HG02763 (cell line): ENCODE results near the gene PARD3.
"Not testable (repeated sequence)": the region's sequence is repeated elsewhere in the genome, so short reads cannot be mapped to it uniquely, and the experiment has no call there.

Source experiments
- ATAC-seq: cut with Tn5 transposase; IDR thresholded peaks from one replicate; pipeline ENCODE4 v1.9.1; 2021; ENCODE audit warnings: mild to moderate bottlenecking, moderate library complexity; ENCODE audit not compliant: unreplicated experiment

Gene PARD3

DNA sequence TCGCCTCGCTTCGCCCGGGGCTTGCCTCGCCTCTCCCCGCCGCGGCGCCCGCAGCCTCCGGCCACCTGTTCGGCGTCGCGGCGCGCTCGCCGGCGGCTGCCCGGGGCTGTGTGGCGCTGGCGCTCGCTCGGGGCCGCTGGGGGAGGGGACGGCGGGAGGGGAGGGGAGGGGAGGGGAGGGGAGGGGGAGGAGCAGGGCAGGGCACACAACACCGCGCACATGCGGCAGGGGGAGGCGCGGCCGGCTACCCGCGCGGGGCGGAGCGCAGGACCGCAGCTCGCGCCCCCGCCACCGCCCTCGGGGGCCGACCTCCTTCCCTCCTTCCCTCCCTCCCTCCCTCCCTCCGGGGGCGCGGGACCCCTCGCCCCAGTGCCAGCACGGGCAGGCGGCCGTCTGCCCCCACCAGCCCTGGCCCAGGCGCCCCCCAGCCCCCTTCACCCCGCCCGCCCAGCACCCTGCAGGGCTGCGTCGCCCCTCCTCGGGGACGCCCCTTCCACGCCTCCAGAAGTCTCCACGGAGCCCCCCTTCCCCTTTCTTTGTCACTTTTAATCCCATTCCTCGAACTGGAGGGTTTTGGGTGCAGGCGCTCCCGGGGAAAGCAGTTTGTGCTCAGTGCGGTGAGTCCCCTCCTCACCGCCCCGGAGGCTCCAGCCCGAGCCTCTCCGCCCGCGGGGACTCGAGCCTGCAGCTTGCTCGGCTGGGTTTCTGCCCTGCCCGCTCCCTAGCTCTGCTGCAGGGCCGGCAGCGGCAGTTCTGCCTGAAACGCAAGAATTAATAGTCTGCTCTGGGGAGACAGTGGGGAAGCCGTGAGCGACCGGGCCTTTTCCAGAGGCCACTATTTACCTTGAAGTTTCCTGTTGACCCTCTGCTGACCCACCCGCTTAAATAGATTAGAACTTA is at the start of gene PARD3:
Gene PARD3, minus strand, starts transcription at position 112 of the 900 bp plus-strand sequence. CDS start 301 bp downstream, outside the sequence.
- ATAC-seq = peak; percentile 48

DNA sequence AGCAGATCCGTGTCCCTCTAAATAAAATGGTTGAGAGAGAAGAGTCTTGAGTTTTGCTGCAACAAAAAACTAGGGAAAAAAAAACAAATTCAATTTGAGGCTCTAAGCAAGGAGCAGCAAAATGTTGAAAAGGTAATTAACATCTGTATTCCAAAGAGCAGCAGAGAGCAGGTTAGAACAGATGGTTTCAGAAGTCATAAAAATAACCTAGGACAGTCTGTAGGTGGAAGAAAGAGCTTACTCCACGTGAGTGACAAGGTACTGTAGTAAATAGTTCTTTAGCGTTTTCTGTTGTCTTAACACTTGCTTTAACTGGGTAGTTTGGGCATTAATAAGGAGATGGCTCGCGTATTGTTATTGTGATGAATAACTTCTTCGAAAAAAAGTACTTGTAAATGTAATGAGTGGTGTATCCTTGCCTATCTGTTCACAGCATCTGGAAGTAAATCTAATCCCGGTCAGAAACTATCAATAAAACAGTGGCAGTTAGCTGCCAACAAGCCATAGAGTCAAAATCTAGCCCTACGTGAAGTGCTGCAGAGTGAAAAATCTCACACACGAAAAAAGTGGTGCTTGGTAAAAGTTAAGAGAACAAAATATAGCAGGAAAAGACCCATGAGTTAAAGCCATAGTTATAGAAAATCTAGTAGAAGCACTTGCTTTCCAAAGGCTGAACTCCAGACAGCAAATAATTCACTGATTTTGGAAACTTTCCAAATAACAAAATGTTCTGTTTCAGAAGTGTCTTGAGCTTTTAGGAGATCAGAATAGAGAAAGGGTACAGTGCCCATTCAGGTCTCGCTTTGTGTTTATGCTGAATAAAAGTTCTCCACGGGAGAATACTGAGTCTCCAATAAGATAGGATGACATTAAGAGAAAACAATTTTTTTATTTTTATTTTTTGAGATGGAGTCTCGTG is 49.3 kb upstream of the PARD3 start:
- no peak for ATAC-seq

DNA sequence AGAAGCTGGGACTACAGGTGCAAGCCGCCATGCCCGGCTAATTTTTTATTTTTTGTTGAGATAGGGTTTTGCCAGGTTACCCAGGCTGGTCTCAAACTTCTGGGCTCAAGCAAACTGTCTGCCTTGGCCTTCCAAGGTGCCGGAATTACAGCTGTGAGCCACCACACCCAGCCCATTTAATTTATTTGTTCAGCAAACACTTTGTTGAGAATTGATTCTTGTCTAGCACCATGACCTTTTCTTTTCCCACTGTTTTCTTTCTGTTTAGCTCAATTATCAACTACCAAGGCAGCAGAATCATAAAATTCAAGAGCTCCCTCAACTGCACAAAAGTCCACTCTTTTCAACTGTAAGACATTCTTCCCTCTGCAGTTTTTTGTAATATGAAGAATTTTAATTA is 47.8 kb upstream of the PARD3 start:
- no peak for ATAC-seq

DNA sequence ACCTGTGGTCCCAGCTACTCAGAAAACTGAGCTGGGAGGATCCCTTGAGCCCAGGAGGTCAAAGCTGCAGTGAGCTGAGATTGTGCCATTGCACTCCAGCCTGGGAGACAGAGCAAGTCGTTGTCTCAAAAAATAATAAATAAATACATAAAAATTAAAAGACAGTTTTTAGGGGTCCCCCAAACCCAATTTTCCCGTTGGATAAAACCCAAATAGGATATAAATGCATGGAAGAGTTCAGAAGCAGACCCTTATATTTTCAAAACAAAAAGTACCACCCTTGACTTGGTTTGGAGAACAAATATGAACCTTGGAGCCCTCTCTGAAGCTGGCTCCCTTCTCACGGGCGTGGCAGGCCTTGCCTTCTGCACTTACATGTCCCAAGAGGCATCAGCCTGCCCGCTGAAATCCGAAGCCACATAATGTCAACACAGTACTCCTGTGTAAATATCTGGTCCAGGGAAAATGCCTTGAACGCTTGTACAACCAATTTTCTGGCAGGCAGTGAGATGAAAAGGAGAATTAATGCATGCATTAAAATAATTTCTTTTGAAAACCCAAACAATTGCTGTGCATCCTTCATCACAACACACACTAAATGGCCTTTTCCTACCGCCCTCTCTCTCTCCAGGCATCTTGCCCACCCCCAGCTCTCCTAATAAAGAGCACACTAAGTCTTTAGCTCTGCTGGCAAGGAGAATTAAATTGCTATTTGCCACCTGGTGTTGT is 46.4 kb upstream of the PARD3 start:
- no peak for ATAC-seq

DNA sequence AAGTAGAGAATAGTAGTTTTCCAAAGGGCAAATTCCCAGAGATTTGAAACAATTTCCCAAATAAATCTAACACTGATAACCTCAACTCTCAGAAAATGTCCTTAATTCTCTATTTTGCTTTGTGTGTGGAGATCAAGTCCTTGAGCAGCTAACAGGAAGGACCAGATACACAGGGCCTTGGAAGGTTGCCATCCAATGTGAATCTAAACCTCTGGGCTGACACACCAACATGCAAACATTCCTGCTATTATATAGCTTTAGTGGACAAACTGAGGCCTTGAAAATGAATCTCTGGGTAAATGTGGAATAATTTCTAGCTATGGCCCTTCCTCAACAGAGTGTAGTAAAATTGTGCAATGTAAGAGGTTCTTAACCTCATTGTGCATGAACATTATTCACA is 44.1 kb upstream of the PARD3 start:
- no peak for ATAC-seq

DNA sequence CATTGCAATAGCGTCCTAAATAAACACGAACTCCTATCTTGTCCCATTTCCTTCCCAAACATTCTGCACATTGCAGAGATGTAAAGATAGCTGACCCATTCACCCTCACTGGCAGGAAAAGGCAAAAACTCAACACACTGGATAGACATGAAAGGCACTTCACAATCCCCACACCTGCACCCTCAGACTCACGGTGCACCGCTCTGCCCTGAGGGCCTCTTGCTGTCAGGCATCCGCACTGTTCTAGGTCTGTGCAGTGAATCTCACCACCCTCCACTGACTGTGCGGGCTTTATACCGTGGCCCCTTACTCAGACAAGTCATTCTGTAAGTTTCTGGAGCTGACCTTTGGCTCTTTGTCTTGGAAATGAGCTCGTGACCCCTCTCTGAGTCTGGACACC is 42.9 kb upstream of the PARD3 start:
- ATAC-seq = no peak

DNA sequence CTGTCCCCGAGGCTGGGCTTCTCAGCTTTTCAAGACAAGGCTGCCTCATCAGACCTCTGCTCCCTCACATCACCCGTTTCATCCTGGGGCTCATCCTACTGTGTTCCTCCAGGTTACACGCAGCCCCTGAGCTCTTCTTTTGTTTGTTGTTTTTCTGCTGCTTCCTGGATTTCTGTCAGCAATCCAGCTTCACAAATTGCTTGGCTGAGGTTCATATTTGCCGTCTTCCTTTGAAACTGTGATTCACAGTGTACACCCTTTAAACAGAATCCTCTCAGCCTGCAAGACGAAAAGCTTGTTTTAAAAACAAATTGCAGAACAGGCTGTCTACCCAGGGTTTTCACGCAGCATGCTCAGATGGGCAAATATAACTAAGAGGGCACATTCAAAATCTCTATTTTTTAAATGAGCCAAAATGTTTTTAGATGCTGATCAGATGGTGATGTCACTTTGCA is 39.1 kb upstream of the PARD3 start:
- ATAC-seq = no peak

DNA sequence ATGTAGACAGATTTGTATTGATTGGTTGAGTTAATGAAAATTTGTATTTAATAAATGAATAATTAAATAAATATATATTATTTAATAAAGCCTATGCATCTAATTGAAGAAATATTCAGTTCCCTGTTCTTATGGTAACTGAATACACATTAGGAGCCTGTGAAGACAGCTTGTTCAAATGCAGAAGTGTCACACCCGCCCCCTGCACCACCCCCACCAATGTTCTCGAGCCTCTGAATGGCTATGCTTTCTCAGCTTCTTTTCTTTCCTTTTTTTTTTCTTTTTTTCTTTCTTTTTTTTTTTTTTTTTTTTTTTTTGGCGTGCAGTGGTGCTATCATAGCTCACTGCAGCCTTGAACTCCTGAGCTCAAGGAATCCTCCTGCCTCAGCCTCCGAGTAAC is 38.3 kb upstream of the PARD3 start:
- no peak for ATAC-seq

DNA sequence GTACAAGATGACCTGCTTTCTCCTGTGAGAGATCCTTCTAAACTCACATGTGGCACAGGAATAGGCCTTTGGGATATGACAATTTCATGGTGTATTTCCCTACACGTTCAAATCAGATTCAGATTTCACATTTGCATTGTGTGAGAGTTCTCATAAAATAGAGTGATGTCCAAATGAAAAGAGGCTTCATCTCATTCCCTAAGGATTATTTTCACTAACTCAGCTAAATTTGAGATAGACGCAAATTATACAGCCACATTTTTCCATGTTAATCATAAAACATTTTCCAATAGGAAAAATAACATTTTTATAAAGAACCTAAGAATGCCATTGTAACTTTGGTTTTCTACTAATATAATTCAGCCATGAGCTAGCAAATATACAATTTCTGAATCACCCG is 35.5 kb upstream of the PARD3 start:
- no peak for ATAC-seq

DNA sequence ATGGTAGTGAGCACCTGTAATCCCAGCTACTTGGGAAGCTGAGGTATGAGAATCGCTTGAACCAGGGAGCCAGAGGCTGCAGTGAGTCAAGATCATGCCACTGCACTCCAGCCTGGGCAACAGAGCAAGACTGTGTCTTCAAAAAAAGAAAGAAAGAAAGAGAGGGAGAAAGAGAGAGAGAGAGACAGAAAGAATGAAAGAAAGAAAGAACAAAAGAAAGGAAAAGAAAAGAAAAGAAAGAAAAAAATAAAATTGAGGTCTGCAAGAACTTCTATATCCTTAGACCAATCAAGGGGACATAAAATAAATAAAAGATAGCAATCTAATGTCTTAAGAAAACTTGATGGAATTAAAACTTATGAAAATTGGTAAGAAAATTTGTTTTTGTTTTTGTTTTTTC is 34.9 kb upstream of the PARD3 start:
- no peak for ATAC-seq

DNA sequence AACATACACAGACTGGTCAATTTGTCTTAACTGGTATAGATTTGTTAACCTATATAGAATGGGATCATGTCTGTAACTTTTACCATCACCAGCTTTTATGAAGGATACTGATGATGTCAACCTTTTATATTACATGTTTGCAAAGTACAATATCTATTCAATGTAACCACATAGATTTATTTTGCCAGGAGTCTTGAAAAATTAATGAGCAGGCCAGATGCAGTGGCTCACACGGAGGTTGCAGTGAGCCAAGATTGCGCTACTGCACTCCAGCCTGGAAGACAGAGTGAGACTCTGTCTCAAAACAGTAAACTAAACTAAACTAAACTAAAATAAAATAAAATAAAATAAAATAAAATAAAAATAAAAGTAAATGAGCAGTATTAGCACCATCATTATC is 30.0 kb upstream of the PARD3 start:
- ATAC-seq = no peak

DNA sequence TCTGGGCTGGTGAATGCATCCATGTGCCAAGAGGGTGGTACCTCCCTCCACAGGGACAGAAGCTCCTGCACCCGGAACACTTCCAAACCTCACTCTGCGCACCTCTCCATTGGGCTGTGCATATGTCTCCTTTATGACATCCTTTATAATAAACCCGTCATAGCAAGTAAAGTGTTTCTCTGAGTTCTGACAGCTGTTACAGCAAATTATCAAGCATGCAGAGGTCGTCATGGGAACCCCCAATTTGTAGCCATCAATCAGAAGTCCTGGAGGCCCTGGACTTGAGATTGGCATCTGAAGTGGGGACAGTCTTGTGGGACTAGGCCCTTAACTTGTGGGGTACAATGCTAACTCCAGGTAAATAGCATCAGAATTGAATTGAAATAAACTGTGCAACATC is 29.4 kb upstream of the PARD3 start:
- no peak for ATAC-seq

DNA sequence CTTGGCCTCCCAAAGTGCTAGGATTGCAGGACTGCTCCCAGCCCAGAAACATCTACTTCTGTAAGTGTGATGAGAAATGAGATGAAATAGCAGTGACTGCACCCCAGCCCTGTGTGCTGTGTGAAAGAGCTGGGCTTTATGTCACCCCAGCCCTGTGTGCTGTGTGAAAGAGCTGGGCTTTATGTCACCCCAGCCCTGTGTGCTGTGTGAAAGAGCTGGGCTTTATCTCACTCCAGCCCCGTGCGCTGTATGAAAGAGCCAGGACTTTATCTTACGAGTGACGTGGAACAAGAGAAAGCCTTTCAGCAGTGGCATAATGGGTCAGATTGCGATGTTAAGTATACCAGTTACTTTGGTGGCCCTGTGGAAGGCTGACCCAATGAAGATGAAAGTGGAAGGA is 28.4 kb upstream of the PARD3 start:
- ATAC-seq = not testable (repeated sequence)

DNA sequence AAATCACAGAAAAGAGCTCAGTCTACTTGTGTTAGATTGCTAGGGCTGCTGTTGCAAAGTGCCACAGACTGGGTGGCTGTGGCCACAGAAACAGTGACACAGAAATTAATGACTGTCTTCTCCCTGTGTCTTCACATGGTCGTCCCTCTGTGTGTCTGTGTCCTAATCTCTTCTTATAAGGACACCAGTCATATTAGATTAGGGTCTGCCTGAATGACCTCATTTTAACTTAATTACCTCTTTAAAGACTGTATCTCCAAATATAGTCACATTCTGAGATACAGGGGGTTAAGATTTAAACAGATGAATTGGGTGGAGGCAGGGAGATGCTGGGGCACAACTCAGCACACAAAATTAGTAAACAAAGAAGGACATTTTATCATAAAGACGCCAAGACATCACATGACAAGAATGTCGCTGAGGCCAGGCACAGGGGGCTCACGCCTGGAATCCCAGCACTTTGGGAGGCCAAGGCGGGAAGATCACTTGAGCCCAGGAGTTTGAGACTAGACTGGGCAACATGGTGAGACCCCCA is 23.3 kb upstream of the PARD3 start:
- no peak for ATAC-seq

DNA sequence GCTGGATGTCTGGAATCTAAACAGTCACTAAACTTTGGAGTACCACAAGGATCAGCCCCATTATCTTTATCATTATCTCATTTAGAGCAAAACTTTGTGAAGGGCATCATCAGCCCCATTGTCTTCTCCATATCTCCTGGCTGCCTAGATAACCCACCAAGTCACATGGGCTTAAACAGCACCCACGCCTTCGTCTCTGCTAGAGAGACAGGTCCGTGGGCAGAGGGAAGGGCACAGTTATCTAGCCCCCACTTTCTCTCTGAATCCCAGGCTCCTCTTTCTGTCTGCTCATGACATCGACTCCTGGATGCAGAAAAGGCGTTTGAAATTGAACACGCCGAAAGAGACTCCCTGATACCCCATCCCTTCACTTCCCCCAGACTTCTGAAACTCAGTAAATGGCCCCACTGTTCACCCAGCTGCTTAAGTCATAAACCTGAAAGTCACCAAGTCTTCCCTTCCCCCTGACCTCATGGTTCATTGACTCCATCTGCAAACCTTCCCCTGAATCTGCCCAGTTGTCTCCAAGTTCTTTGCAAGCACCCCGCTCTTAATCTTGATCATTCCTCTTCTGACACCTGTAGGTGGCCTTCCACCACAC is 20.9 kb upstream of the PARD3 start:
- ATAC-seq = peak; percentile 68

DNA sequence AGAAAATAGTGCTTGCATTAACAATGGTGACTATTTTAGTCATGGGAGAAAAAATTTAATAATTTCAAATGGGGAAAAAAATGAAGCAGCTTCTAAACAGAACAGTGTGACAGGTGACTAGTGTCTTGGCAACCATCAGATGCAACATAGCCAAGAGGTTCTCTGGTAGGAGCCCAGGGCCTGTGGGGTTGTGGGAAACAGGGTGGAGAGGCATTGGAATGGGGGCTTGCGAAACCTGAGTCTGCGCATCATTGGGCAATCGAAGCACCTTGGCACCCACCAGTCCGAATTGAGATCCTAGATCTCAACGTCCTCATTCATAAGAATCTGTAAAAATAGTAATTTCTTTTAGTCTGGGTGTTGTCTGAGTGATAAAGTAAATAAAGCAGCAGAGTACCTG is 19.2 kb upstream of the PARD3 start:
- ATAC-seq = no peak

DNA sequence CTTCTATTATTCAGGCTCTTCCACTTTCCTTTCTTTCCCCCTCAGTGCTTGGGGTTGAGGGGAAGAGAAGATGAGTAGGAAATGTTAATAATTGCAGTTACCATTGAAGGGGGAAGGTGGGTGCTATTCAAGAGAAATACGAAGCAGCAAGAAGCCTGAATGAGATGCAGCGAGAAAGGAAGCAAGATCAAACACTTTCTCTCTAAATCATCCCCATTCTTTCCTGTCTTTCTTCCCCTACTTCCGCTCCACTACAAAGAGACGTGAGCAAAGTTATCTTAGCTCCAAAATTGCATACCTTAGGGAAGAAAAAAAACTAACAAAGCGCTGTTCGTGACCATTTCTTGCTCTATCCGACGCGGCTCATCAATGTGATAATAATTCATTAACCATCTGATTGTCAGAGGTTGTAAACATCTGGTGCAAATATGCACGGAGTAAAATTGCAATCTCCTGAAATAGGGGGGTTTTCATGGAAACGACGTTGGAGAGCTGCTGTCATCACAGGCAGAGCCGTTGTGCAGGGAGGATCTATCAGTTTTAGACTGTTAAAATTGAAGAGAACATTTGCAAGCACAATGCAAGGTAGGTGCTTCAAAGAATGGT is 15.2 kb upstream of the PARD3 start:
- ATAC-seq = no peak

DNA sequence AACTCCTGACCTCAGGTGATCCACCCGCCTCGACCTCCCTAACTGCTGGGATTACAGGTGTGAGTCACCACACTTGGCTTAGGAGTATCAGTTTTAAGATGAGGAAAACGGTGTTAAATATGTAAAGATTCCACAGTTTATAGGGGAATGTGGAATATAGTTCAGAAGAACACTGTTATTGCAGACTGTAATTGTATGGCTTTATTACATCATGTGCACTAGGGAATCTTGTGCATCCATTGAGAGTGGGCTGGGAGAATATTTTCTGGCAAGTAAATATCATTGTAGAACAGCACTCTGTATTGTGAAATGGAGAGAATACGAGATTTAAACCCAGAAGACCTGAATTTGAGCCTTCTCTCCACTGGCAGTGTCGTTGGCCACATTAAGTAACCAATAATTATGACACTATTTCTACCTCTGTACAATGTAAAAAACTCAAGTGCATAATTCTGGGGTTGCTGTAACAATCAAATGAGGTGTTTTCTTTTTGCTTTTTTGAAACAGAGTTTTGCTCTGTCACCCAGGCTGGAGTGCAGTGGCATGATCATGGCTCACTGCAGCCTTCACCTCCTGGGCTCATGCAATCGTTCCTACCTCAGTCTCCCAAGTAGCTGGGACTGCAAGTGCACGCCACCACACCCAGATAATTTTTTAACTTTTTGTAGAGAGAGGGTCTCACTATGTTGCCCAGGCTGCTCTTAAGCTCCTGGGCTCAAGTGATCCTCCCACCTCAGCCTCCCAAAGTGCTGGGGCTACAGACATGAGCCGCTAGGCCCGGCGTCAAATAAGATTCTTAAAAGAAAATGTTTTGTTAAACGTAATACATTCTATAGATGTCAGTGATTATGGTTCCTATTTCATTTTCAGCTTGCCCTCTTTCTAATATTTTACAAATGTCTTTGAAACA is 12.0 kb upstream of the PARD3 start:
- ATAC-seq = no peak

DNA sequence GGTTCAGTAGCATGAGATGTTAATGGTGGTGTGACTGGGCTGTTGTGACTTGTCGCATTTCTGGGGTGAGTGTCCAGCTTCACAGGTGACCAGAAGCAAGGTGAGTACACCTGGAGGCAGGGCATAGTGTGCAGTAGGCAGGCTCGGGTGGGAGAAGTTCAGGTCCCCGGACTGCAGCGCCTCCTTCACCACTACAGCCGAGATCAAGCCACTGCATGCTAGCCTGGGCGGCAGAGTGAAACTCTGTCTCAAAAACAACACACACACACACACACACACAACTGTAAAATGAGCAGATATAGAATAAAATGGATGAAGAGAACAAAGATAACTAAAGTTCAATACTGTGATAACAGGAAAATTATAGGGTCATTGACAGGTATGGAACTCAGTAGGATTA is 11.1 kb upstream of the PARD3 start:
- ATAC-seq = no peak
